HepG2 (cell line): ENCODE measurements around the gene CFAP206. TPM values are rescaled to one million over a fixed set of nuclear protein-coding genes. Genes with fewer than 3 reads are reported as not detected.
A peak's percentile ranks its signal among the peaks of the same experiment; 100 is the strongest.

Experiments used
- ATAC-seq: fragments of 200-7000 bp; cut with Tn5 transposase; 3 replicates; pipeline ENCODE4 v1.9.1; 2020; ENCODE audit warnings: mild to moderate bottlenecking, moderate library complexity
- BruUV-seq: library from RNA; stranded (reverse); fragments of 400-500 nt; replicated peaks from 2 replicates; lab custom pipeline; 2021; lab: Mats Ljungman, UMichigan
- CTCF ChIA-PET: fragments of 300-600 bp; formaldehyde crosslinking; extraction: SDS; loops from one replicate; lab custom pipeline; 2021; ENCODE audit warnings: low total read pairs, inconsistent platforms, low intra/inter-chr PET ratio; lab: Yijun Ruan, JAX
- POLR2A ChIA-PET: fragments of 350-600 bp; sonication (Branson Sonifier 250); formaldehyde crosslinking; loops from one replicate; lab custom pipeline; 2020; ENCODE audit warnings: antibody characterized with exemption, inconsistent platforms; lab: Yijun Ruan, JAX
- DNase-seq: peaks from one replicate; pipeline ENCODE4 v3.0.0-alpha.2; 2015; ENCODE audit warnings: low spot score
- FAIRE-seq: peaks from 3 replicates; lab custom pipeline; 2011; peaks lifted over from hg19 to GRCh38; lab: Jason Lieb, UNC
- H2AFZ ChIP-seq: one replicate; pipeline ENCODE4 v1.6.1; 2011; ENCODE audit warnings: low read length, inconsistent platforms
- H3K27ac ChIP-seq: fragments of 300-600 bp; 3 replicates; pipeline ENCODE4 v1.8.0; 2011; ENCODE audit warnings: mixed run types, mild to moderate bottlenecking, mixed read lengths, low read length, inconsistent platforms; ENCODE audit not compliant: insufficient read depth; ENCODE audit errors: extremely low read length
- H3K27me3 ChIP-seq, 2 experiments: fragments of 200-600 bp in 1 of 2; 2 replicates in 1 of 2; 3 replicates in 1 of 2; pipeline versions ENCODE4 v1.6.0 to v1.8.0; 2011; ENCODE audit warnings: low read length in 2 of 2, mild to moderate bottlenecking in 2 of 2, moderate library complexity in 2 of 2, inconsistent platforms in 1 of 2; ENCODE audit not compliant: insufficient read depth in 2 of 2, control insufficient read depth in 1 of 2
- H3K36me3 ChIP-seq, 2 experiments: fragments of 200-600 bp in 1 of 2; replicated peaks in 1 of 2; 2 replicates in 1 of 2; 3 replicates in 1 of 2; pipeline versions ENCODE4 v1.5.1 to v1.8.0; 2011; ENCODE audit warnings: low read length in 2 of 2, inconsistent platforms in 1 of 2; ENCODE audit not compliant: insufficient read depth in 2 of 2, control insufficient read depth in 1 of 2
- H3K4me1 ChIP-seq: 2 replicates; pipeline ENCODE4 v1.5.1; 2012; ENCODE audit warnings: low read length, inconsistent platforms; ENCODE audit not compliant: insufficient read depth
- H3K4me2 ChIP-seq: 2 replicates; pipeline ENCODE4 v1.6.0; 2011; ENCODE audit warnings: low read depth, low read length, inconsistent platforms
- H3K4me3 ChIP-seq, 3 experiments: fragments of 200-600 bp in 1 of 3; sonication (generic), shearing (Covaris generic) in 1 of 3; replicated peaks in 1 of 3; 2 replicates each; pipeline ENCODE4 v1.5.1; 2011 to 2016; ENCODE audit warnings: low read length in 3 of 3, inconsistent platforms in 2 of 3, low read depth in 2 of 3, mild to moderate bottlenecking in 2 of 3, control low read depth in 1 of 3, mixed read lengths in 1 of 3; ENCODE audit not compliant: insufficient read depth in 1 of 3
- H3K79me2 ChIP-seq: one replicate; pipeline ENCODE4 v1.6.1; 2011; ENCODE audit warnings: low read length, inconsistent platforms; ENCODE audit not compliant: insufficient read depth
- H3K9ac ChIP-seq: 2 replicates; pipeline ENCODE4 v1.6.0; 2011; ENCODE audit warnings: mild to moderate bottlenecking, low read depth, low read length, inconsistent platforms; ENCODE audit not compliant: insufficient read depth
- H3K9me3 ChIP-seq: 2 replicates; pipeline ENCODE4 v1.5.1; 2012; ENCODE audit warnings: mild to moderate bottlenecking, low read length
- H4K20me1 ChIP-seq: 2 replicates; pipeline ENCODE4 v1.6.0; 2011; ENCODE audit warnings: inconsistent platforms, mild to moderate bottlenecking, low read length, moderate library complexity; ENCODE audit not compliant: insufficient read depth
- CBFB ChIP-seq: sonication (generic); formaldehyde crosslinking; IDR thresholded peaks from 2 replicates; pipeline ENCODE4 v1.4.0; 2020; ENCODE audit warnings: missing genetic modification reagents
- CBX1 ChIP-seq: IDR thresholded peaks from one replicate; pipeline ENCODE4 v1.6.1; 2016; ENCODE audit warnings: antibody characterized with exemption, low read depth
- CCDC6 ChIP-seq: sonication (generic); formaldehyde crosslinking; IDR thresholded peaks from 2 replicates; pipeline ENCODE4 v1.8.1; 2022; ENCODE audit warnings: mild to moderate bottlenecking, missing genetic modification reagents, moderate library complexity
- HIVEP1 ChIP-seq: sonication (generic); formaldehyde crosslinking; IDR thresholded peaks from 2 replicates; pipeline ENCODE4 v1.4.0; 2020; ENCODE audit warnings: mild to moderate bottlenecking, missing genetic modification reagents
- HOXA9 ChIP-seq: sonication (generic); formaldehyde crosslinking; IDR thresholded peaks from 2 replicates; pipeline ENCODE4 v1.8.1; 2022; ENCODE audit warnings: missing genetic modification reagents, mild to moderate bottlenecking, moderate library complexity, borderline replicate concordance
- KDM4B ChIP-seq: sonication (generic); formaldehyde crosslinking; IDR thresholded peaks from 2 replicates; pipeline ENCODE4 v1.4.0; 2020; ENCODE audit warnings: missing genetic modification reagents
- KLF15 ChIP-seq: sonication (generic); formaldehyde crosslinking; IDR thresholded peaks from 2 replicates; pipeline ENCODE4 v1.8.1; 2023; ENCODE audit warnings: borderline replicate concordance, mild to moderate bottlenecking, inconsistent platforms, missing genetic modification reagents, mixed read lengths
- RXRB ChIP-seq: IDR thresholded peaks from 2 replicates; pipeline ENCODE4 v1.6.1; 2016; ENCODE audit warnings: borderline replicate concordance, missing genetic modification reagents, missing compliant biosample characterization
- STAG1 ChIP-seq: sonication (generic); formaldehyde crosslinking; IDR thresholded peaks from 2 replicates; pipeline ENCODE4 v1.4.0; 2020; ENCODE audit warnings: missing genetic modification reagents
- TRAFD1 ChIP-seq: sonication (generic); formaldehyde crosslinking; IDR thresholded peaks from 2 replicates; pipeline ENCODE4 v1.5.1; 2020; ENCODE audit warnings: missing genetic modification reagents, mild to moderate bottlenecking, borderline replicate concordance
- TRIM24 ChIP-seq: sonication (generic); formaldehyde crosslinking; IDR thresholded peaks from 2 replicates; pipeline ENCODE4 v1.8.0; 2022; ENCODE audit warnings: mild to moderate bottlenecking, missing genetic modification reagents
- ZNF768 ChIP-seq: sonication (generic); formaldehyde crosslinking; IDR thresholded peaks from 2 replicates; pipeline ENCODE4 v1.4.0; 2020; ENCODE audit warnings: missing genetic modification reagents
- ZSCAN22 ChIP-seq: sonication (generic); formaldehyde crosslinking; IDR thresholded peaks from 2 replicates; pipeline ENCODE4 v1.4.0; 2020; ENCODE audit warnings: mild to moderate bottlenecking, missing genetic modification reagents
- WGBS: methylation state at CpG from one replicate; pipeline ENCODE4 v1.1.6; 2017; ENCODE audit warnings: low lambda C conversion rate; 5-methylcytosine and 5-hydroxymethylcytosine counted together
- in situ Hi-C: cut with HindIII; loops from 2 replicates; pipeline ENCODE4 v1.10.0; 2017; ENCODE audit warnings: low pct_unique_long_range_greater_than_20kb; ENCODE audit not compliant: extremely low pct_ligation_motif_present
- intact Hi-C: fragments of 100-400 bp; cut with micrococcal nuclease; formaldehyde crosslinking; loops from one replicate; pipeline ENCODE4 v1.10.0; 2022; ENCODE audit not compliant: unreplicated experiment
- polyA plus RNA-seq, 8 experiments: library from polyadenylated mRNA; depleted of rRNA in 3 of 8; stranded (reverse) in 7 of 8; unstranded in 1 of 8; fragments of >200 nt; fragmentation: Illumina TruSeq in 4 of 8; extraction: Trizol in 4 of 8; gene quantifications; 2 replicates each; pipeline versions ENCODE4 v1.2.1 to v1.2.3, GENCODE V29; 2011 to 2016; ENCODE audit warnings: low read depth in 4 of 8, missing spikeins in 1 of 8, mixed read lengths in 1 of 8; ENCODE audit not compliant: insufficient read depth in 1 of 8
- total RNA-seq, 5 experiments: library from RNA; depleted of rRNA; stranded (reverse); fragments of >200 nt; fragmentation: Illumina TruSeq; extraction: Trizol; gene quantifications; 2 replicates each; pipeline ENCODE4 v1.2.3, GENCODE V29; 2016; ENCODE audit warnings: low read depth in 1 of 5
- TF ChIP-seq, protein P1 (sequence below): sonication (generic); formaldehyde crosslinking; IDR thresholded peaks from 2 replicates; pipeline ENCODE4 v1.5.1; 2020; ENCODE audit warnings: mild to moderate bottlenecking, missing genetic modification reagents, moderate library complexity
- TF ChIP-seq, protein P2 (sequence below): IDR thresholded peaks from 2 replicates; pipeline ENCODE4 v1.6.1; 2016
- TF ChIP-seq, protein P3 (sequence below): sonication (generic); formaldehyde crosslinking; IDR thresholded peaks from 2 replicates; pipeline ENCODE4 v1.4.0; 2020; ENCODE audit warnings: missing genetic modification reagents, mild to moderate bottlenecking, borderline replicate concordance

CFAP206 gene
- total and polyA plus RNA-seq, 2 of the 13 experiments (the other 11 are each of a cell fraction or from before 2014, with no cell fraction given), result not detected

DNA sequence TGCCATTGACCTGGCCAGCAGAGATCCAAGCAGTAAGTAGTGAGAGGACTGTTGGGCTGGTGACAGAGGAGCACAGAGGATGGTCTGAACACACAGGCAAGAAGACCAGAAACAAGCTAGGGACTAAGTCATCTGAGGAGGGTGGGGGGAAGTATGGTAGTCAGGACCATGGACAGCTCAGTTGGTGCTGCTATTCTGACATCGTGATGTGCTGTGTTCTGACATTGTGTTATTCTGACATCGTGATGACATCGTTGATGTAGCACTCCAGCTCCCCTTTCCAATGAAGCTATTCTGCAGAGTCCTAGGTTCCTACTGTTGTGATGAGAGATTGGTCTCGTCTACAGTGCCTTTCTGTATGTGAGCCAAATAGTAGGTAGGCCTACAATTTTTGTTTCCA, 28.7 kb downstream of the CFAP206 start (continued):
- TF ChIP-seq CBX1 (no peak), HIVEP1 (CRISPR knock-in tag) (no peak), STAG1 (CRISPR knock-in tag) (peak; percentile 17; the same call in 1 of the 2 replicates), KDM4B (0 out of 2 replicates have a peak, but pooled peaks have one; percentile 72), RXRB (CRISPR knock-in tag) (peak; percentile 64)

DNA sequence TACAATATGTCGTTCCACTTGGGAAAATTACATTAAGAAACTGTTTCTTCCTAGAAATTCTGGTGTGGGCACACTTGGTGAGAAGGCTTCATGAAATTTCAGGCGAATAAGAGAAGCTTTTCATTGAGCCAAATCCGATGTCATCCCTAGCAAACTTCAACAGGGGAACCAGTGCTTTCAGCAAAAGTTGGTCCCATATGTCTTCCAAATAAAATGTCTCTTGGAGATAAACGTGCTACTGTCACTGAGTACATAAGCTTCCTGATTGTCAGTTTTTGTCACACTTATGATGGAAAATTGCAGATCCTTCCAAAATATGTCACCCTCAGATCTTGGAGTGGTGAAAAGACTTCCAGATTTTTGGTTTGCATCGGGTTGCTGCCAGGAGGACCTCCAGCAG, 33.9 kb downstream of the CFAP206 start:
- Histone ChIP-seq H3K4me3 (no peak overlapping the region), H3K27me3 (peaks cover 0 to 2% of the 10 kb centered on the region in 2 experiments; a peak in 1 of 5 replicates), H3K9me3 (no peaks in the 10 kb centered on the region), H4K20me1 (no peaks in the 10 kb centered on the region), H2AFZ (no peak overlapping the region), H3K9ac (no peak overlapping the region), H3K27ac (no peak overlapping the region), H3K79me2 (no peaks in the 10 kb centered on the region), H3K4me2 (no peak overlapping the region), H3K36me3 (no peaks in the 10 kb centered on the region), H3K4me1 (no peaks in the 10 kb centered on the region)
- DNase-seq (no peak), FAIRE-seq (no peak), ATAC-seq (no peak)
- POLR2A ChIA-PET, result no interaction called here
- CTCF ChIA-PET, result no interaction called here
- in situ Hi-C loops, result no loop called here
- no TSS peak for BruUV-seq
- 3% methylated on average over 5 of the region's 5 CpGs for WGBS
- intact Hi-C loops, result no loop called here
- TF ChIP-seq ZNF768, result no peak
- TF ChIP-seq TRAFD1 (CRISPR knock-in tag), result no peak
- TF ChIP-seq, protein P1, sequence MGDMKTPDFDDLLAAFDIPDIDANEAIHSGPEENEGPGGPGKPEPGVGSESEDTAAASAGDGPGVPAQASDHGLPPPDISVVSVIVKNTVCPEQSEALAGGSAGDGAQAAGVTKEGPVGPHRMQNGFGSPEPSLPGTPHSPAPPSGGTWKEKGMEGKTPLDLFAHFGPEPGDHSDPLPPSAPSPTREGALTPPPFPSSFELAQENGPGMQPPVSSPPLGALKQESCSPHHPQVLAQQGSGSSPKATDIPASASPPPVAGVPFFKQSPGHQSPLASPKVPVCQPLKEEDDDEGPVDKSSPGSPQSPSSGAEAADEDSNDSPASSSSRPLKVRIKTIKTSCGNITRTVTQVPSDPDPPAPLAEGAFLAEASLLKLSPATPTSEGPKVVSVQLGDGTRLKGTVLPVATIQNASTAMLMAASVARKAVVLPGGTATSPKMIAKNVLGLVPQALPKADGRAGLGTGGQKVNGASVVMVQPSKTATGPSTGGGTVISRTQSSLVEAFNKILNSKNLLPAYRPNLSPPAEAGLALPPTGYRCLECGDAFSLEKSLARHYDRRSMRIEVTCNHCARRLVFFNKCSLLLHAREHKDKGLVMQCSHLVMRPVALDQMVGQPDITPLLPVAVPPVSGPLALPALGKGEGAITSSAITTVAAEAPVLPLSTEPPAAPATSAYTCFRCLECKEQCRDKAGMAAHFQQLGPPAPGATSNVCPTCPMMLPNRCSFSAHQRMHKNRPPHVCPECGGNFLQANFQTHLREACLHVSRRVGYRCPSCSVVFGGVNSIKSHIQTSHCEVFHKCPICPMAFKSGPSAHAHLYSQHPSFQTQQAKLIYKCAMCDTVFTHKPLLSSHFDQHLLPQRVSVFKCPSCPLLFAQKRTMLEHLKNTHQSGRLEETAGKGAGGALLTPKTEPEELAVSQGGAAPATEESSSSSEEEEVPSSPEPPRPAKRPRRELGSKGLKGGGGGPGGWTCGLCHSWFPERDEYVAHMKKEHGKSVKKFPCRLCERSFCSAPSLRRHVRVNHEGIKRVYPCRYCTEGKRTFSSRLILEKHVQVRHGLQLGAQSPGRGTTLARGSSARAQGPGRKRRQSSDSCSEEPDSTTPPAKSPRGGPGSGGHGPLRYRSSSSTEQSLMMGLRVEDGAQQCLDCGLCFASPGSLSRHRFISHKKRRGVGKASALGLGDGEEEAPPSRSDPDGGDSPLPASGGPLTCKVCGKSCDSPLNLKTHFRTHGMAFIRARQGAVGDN (CRISPR knock-in tag), result no peak
- no peak for TF ChIP-seq TRIM24
- no peak for TF ChIP-seq HOXA9
- TF ChIP-seq CBFB (CRISPR knock-in tag), result no peak
- no peak for TF ChIP-seq CCDC6
- TF ChIP-seq, protein P2, sequence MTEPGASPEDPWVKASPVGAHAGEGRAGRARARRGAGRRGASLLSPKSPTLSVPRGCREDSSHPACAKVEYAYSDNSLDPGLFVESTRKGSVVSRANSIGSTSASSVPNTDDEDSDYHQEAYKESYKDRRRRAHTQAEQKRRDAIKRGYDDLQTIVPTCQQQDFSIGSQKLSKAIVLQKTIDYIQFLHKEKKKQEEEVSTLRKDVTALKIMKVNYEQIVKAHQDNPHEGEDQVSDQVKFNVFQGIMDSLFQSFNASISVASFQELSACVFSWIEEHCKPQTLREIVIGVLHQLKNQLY (CRISPR knock-in tag), result no peak
- no peak for TF ChIP-seq KLF15 (CRISPR knock-in tag)
- TF ChIP-seq ZSCAN22, result no peak
- TF ChIP-seq, protein P3, sequence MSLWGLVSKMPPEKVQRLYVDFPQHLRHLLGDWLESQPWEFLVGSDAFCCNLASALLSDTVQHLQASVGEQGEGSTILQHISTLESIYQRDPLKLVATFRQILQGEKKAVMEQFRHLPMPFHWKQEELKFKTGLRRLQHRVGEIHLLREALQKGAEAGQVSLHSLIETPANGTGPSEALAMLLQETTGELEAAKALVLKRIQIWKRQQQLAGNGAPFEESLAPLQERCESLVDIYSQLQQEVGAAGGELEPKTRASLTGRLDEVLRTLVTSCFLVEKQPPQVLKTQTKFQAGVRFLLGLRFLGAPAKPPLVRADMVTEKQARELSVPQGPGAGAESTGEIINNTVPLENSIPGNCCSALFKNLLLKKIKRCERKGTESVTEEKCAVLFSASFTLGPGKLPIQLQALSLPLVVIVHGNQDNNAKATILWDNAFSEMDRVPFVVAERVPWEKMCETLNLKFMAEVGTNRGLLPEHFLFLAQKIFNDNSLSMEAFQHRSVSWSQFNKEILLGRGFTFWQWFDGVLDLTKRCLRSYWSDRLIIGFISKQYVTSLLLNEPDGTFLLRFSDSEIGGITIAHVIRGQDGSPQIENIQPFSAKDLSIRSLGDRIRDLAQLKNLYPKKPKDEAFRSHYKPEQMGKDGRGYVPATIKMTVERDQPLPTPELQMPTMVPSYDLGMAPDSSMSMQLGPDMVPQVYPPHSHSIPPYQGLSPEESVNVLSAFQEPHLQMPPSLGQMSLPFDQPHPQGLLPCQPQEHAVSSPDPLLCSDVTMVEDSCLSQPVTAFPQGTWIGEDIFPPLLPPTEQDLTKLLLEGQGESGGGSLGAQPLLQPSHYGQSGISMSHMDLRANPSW (CRISPR knock-in tag), result no peak
